Renal cortex interstitium (tissue), 11 donors: ENCODE data around the gene CPE. TPM values are rescaled to one million over a fixed set of nuclear protein-coding genes. Genes with fewer than 3 reads are reported as not detected.
"Not testable (repeated sequence)": the region's sequence is repeated elsewhere in the genome, so short reads cannot be mapped to it uniquely, and the experiment has no call there.

Experiments
- DNase-seq, 11 donors: peaks; one replicate each; pipeline ENCODE4 v3.0.0-alpha.2; 2013; ENCODE audit warnings: low read depth in 9 of 11, low spot score in 4 of 11; ENCODE audit errors: extremely low read depth in 1 of 11
- polyA plus RNA-seq, 3 donors: library from polyadenylated mRNA; unstranded; fragments of 120-200 nt; gene quantifications; one replicate each; pipeline ENCODE4 v1.2.1, GENCODE V29; 2013; ENCODE audit not compliant: insufficient read length in 3 of 3

CPE gene
- polyA plus RNA-seq, 3 donors: 99.2 to 155 (median 122) TPM

- no peak for DNase-seq
Measured at GRCh38 chr4:165439981-165440380, 61.2 kb downstream of the CPE start.

GRCh38 chr4:165440415-165441158 is 61.8 kb downstream of the CPE start:
- no peak for DNase-seq

GRCh38 chr4:165443276-165443675 is 64.5 kb downstream of the CPE start:
- DNase-seq: no peak

GRCh38 chr4:165448700-165449099 is 69.9 kb downstream of the CPE start:
- no peak for DNase-seq

- DNase-seq: no peak
Measured at GRCh38 chr4:165449333-165449732, 70.5 kb downstream of the CPE start.

- DNase-seq: no peak
Measured at GRCh38 chr4:165450871-165451270, 72.1 kb downstream of the CPE start.

- DNase-seq: not testable (repeated sequence)
Measured at GRCh38 chr4:165453140-165453539, 74.3 kb downstream of the CPE start.

GRCh38 chr4:165454426-165454825 is 75.6 kb downstream of the CPE start:
- DNase-seq: no peak

GRCh38 chr4:165457793-165458192 is 79.0 kb downstream of the CPE start:
- DNase-seq: no peak

- DNase-seq: no peak
Measured at GRCh38 chr4:165458471-165458870, 79.7 kb downstream of the CPE start.

- DNase-seq: no peak
Measured at GRCh38 chr4:165461159-165461821, 82.5 kb downstream of the CPE start.

GRCh38 chr4:165462009-165462408 is 83.2 kb downstream of the CPE start:
- no peak for DNase-seq

- DNase-seq: no peak
Measured at GRCh38 chr4:165464376-165464775, 85.6 kb downstream of the CPE start.

- peak in 9 of 11 donors; percentile 10 to 35 (median 18) for DNase-seq
Measured at GRCh38 chr4:165464813-165465381, 86.1 kb downstream of the CPE start.

GRCh38 chr4:165470009-165470408 is 91.2 kb downstream of the CPE start:
- no peak for DNase-seq

GRCh38 chr4:165472943-165473676 is 94.3 kb downstream of the CPE start:
- DNase-seq: no peak

- no peak for DNase-seq
Measured at GRCh38 chr4:165474784-165475705, 96.2 kb downstream of the CPE start.

GRCh38 chr4:165475706-165476070 is 96.9 kb downstream of the CPE start:
- DNase-seq: no peak
